Left ventricle myocardium inferior (tissue), 1 donor: ENCODE data around the gene NID1. TPM values are rescaled to one million over a fixed set of nuclear protein-coding genes. Genes with fewer than 3 reads are reported as not detected.
"Not testable (repeated sequence)": the region's sequence is repeated elsewhere in the genome, so short reads cannot be mapped to it uniquely, and the experiment has no call there.

ENCODE experiments used
- DNase-seq: peaks from one replicate; pipeline ENCODE4 v3.0.0-alpha.2; 2020
- H3K27ac ChIP-seq: fragments of 200-600 bp; replicated peaks from 2 replicates; pipeline ENCODE4 v1.8.0; 2021
- H3K27me3 ChIP-seq: fragments of 200-600 bp; 2 replicates; pipeline ENCODE4 v1.8.0; 2021; ENCODE audit warnings: low read depth
- H3K36me3 ChIP-seq: fragments of 200-600 bp; 2 replicates; pipeline ENCODE4 v1.8.0; 2021
- H3K4me1 ChIP-seq: fragments of 200-600 bp; 2 replicates; pipeline ENCODE4 v1.8.0; 2021
- H3K4me3 ChIP-seq: fragments of 200-600 bp; 2 replicates; pipeline ENCODE4 v1.8.0; 2021; ENCODE audit warnings: mild to moderate bottlenecking, moderate library complexity
- H3K9me3 ChIP-seq: fragments of 200-600 bp; replicated peaks from 2 replicates; pipeline ENCODE4 v1.8.0; 2021
- intact Hi-C: fragments of 100-400 bp; cut with micrococcal nuclease; formaldehyde crosslinking; loops from one replicate; pipeline ENCODE4 v1.11.0; 2022
- total RNA-seq: library from RNA; stranded (reverse); fragmentation: NEBNext Ultra II Directional; extraction: Animal tissue kit (Norgen Biotek cat#: 25700); gene quantifications from one replicate; pipeline ENCODE4 v1.2.1, GENCODE V29; 2021
- TF ChIP-seq, protein P1 (sequence below): fragments of 200-600 bp; IDR thresholded peaks from 2 replicates; pipeline ENCODE4 v1.8.0; 2021; ENCODE audit warnings: antibody characterized with exemption, mild to moderate bottlenecking, borderline replicate concordance
- donor health status: DM: no; HTN: yes; CAD: no; lungs with severe emphysema.

NID1 gene
- total RNA-seq, 1 donor from 2014 or later = 40.4 TPM

- Histone ChIP-seq H3K4me1 (peaks cover 27% of the 10 kb centered on the region), H3K4me3 (no peak overlapping the region), H3K27me3 (no peaks in the 10 kb centered on the region), H3K27ac (peak overlapping the region; percentile 88), H3K36me3 (peaks cover 55% of the 10 kb centered on the region), H3K9me3 (peaks cover 9% of the 10 kb centered on the region)
- TF ChIP-seq, protein P1, sequence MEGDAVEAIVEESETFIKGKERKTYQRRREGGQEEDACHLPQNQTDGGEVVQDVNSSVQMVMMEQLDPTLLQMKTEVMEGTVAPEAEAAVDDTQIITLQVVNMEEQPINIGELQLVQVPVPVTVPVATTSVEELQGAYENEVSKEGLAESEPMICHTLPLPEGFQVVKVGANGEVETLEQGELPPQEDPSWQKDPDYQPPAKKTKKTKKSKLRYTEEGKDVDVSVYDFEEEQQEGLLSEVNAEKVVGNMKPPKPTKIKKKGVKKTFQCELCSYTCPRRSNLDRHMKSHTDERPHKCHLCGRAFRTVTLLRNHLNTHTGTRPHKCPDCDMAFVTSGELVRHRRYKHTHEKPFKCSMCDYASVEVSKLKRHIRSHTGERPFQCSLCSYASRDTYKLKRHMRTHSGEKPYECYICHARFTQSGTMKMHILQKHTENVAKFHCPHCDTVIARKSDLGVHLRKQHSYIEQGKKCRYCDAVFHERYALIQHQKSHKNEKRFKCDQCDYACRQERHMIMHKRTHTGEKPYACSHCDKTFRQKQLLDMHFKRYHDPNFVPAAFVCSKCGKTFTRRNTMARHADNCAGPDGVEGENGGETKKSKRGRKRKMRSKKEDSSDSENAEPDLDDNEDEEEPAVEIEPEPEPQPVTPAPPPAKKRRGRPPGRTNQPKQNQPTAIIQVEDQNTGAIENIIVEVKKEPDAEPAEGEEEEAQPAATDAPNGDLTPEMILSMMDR = no peak
- DNase-seq = no peak
- intact Hi-C loops = no loop called here
Measured at GRCh38 chr1:235974616-235975015, 90.3 kb downstream of the NID1 start.

GRCh38 chr1:235972691-235973090, 92.2 kb downstream of the NID1 start:
- H3K9me3 ChIP-seq, H3K27me3 ChIP-seq, intact Hi-C loops, DNase-seq: not testable (repeated sequence)
- H3K4me1 ChIP-seq = peaks cover 23% of the 10 kb centered on the region
- H3K27ac ChIP-seq = peak overlapping the region; percentile 88
- peaks cover 36% of the 10 kb centered on the region for H3K36me3 ChIP-seq
- H3K4me3 ChIP-seq = peak overlapping the region; percentile 59

DNA sequence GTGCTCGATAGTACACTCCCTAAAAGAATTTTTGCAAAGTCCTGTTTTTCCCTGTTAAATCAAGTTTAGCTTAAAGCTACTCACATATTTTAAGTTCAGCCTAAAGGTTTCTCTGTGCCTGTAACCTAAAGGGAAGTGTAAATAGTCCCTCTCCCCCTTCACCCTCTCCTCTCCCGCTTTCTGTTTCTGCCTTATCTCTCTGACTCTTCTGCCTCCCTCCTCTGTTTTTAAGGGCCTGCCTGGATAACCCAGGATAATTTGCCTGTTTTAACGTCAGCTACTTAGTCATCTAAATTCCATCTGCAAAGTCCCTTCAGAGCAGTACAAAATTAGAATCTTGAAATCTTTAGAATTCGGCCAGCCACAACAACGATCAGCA, 92.6 kb downstream of the NID1 start:
- no peaks in the 10 kb centered on the region for H3K27me3 ChIP-seq
- H3K4me3 ChIP-seq = peak overlapping the region; percentile 59
- H3K36me3 ChIP-seq = peaks cover 32% of the 10 kb centered on the region
- peak overlapping the region; percentile 88 for H3K27ac ChIP-seq
- no peak for DNase-seq
- H3K9me3 ChIP-seq = peaks cover 2% of the 10 kb centered on the region
- H3K4me1 ChIP-seq = peaks cover 23% of the 10 kb centered on the region
- TF ChIP-seq, protein P1 = no peak
- intact Hi-C loops = no loop called here

GRCh38 chr1:235971571-235972310, 93.1 kb downstream of the NID1 start:
- TF ChIP-seq, protein P1 = peak; percentile 91
- Histone ChIP-seq H3K4me1 (peaks cover 23% of the 10 kb centered on the region), H3K9me3 (no peaks in the 10 kb centered on the region), H3K27me3 (no peaks in the 10 kb centered on the region), H3K27ac (peak overlapping the region; percentile 88), H3K36me3 (peaks cover 26% of the 10 kb centered on the region), H3K4me3 (peak overlapping the region; percentile 59)
- intact Hi-C loops = no loop called here
- DNase-seq = peak; percentile 92

DNA sequence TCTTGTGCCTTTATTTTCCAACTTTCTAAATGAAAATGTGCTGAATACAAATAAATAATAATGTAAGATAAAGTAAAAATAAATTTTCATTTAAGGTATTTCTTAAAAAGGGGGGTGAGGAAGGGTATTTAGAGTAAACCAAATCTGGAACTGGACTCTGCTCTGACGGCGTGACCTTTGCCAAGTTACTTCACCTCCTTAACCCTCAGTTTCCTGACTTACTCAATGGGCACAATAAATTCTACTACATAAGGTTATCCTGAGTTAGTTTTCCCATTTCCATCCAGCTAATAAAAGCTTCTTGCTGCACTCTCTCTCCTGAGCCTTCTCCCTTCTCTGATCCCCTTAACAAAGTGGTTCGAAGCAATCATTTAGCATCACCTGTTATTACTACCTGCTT, 93.9 kb downstream of the NID1 start:
- Histone ChIP-seq H3K4me3 (peak overlapping the region; percentile 59), H3K4me1 (peaks cover 23% of the 10 kb centered on the region), H3K36me3 (peaks cover 19% of the 10 kb centered on the region), H3K9me3 (no peaks in the 10 kb centered on the region), H3K27me3 (no peaks in the 10 kb centered on the region), H3K27ac (peak overlapping the region; percentile 88)
- TF ChIP-seq, protein P1 = no peak
- DNase-seq = no peak
- intact Hi-C loops = no loop called here

DNA sequence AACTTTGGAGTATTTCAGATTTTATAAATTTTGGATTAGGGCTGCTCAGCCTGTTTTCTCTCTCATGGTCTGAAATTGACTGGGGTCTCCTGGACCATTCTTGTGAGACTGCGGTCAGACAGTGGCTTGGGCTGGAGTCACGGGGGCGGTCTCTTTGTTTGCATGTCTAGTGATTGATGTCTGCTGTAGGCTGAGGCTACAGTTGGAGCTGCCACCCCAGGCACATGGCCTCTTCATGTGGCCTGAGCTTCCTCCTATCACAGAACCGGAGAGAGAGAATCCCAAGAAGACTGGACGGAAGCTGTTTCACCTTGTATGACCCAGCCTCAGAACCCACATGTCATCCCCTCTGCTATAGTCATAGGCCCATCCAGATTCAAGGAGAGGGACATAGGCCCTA, 96.1 kb downstream of the NID1 start:
- Histone ChIP-seq H3K27me3 (no peaks in the 10 kb centered on the region), H3K4me1 (peaks cover 23% of the 10 kb centered on the region), H3K9me3 (no peaks in the 10 kb centered on the region), H3K4me3 (no peak overlapping the region), H3K36me3 (peaks cover 1% of the 10 kb centered on the region), H3K27ac (no peak overlapping the region)
- TF ChIP-seq, protein P1 = no peak
- no peak for DNase-seq
- intact Hi-C loops = no loop called here

DNA sequence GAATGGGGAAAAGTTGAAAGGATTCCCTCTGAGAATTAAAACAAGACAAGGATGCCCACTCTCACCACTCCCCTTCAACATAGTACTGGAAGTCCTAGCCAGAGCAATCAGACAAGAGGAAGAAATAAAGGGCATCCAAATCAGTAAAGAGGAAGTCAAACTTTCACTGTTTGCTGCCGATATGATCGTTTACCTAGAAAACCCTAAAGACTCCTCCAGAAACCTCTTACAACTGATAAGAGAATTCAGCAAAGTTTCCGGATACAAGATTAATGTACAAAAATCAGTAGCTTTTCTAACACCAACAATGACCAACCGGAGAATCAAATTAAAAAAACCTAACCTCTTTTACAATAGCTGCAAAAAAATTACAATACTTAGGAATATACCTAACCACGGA, 98.8 kb downstream of the NID1 start:
- intact Hi-C loops = not testable (repeated sequence)

More for the DNA sequence above, 98.8 kb downstream of the NID1 start:
- H3K4me3 ChIP-seq, H3K36me3 ChIP-seq, DNase-seq, H3K9me3 ChIP-seq, H3K27ac ChIP-seq, H3K27me3 ChIP-seq, H3K4me1 ChIP-seq: not testable (repeated sequence)
